Mammary epithelial cell (primary cell): ENCODE results near the gene PRRG3.

Experiments used
- CTCF ChIP-seq, 2 donors: IDR thresholded peaks in 1 of 2; conservative IDR thresholded peaks in 1 of 2; 2 replicates each; pipeline ENCODE4 v1.5.1; 2011 to 2012; ENCODE audit warnings: inconsistent platforms in 2 of 2, low read length in 2 of 2, mild to moderate bottlenecking in 2 of 2, control low read depth in 1 of 2, low read depth in 1 of 2; ENCODE audit not compliant: insufficient read depth in 1 of 2; ENCODE audit errors: extremely low read depth in 1 of 2
- EZH2 ChIP-seq: IDR thresholded peaks from 2 replicates; pipeline ENCODE4 v1.6.1; 2012; ENCODE audit warnings: low read length, inconsistent platforms, borderline replicate concordance

- TF ChIP-seq CTCF (conservative IDR thresholded peaks at IDR 0.05 in 1 of 2, IDR thresholded peaks at IDR 0.05 in 1 of 2; ENCODE audit: extremely low read depth in 1 of 2, insufficient read depth in 1 of 2, low read depth in 1 of 2, low read length in 2 of 2) (no peak), EZH2 (no peak)
Observed at GRCh38 chrX:151726751-151727150, 31.5 kb downstream of the PRRG3 start.
